ENCODE measurements around the gene RUFY1.

The RUFY1 gene

GRCh38 chr5:179605026-179605833, 54.9 kb downstream of the RUFY1 start:
- no peak for DNase-seq (ENCODE audit: low read depth)

GRCh38 chr5:179606071-179606909, 55.9 kb downstream of the RUFY1 start:
- no peak for DNase-seq (ENCODE audit: low read depth)

- no peak for DNase-seq (ENCODE audit: low read depth)
Measured at GRCh38 chr5:179606910-179607159, 56.5 kb downstream of the RUFY1 start.

GRCh38 chr5:179607160-179607931, 57.0 kb downstream of the RUFY1 start:
- no peak for DNase-seq (ENCODE audit: low read depth)

GRCh38 chr5:179608131-179608581, 57.8 kb downstream of the RUFY1 start:
- no peak for DNase-seq (ENCODE audit: low read depth)

GRCh38 chr5:179609834-179610108, 59.4 kb downstream of the RUFY1 start:
- DNase-seq (ENCODE audit: low read depth) = no peak

GRCh38 chr5:179610109-179610902, 60.0 kb downstream of the RUFY1 start:
- no peak for DNase-seq (ENCODE audit: low read depth)

GRCh38 chr5:179610903-179611265, 60.5 kb downstream of the RUFY1 start:
- DNase-seq (ENCODE audit: low read depth) = no peak

- DNase-seq (ENCODE audit: low read depth) = no peak
Measured at GRCh38 chr5:179612577-179613459, 62.5 kb downstream of the RUFY1 start.

- DNase-seq (ENCODE audit: low read depth) = no peak
Measured at GRCh38 chr5:179613460-179614071, 63.2 kb downstream of the RUFY1 start.

- no peak for DNase-seq (ENCODE audit: low read depth)
Measured at GRCh38 chr5:179614745-179615144, 64.4 kb downstream of the RUFY1 start.

- DNase-seq (ENCODE audit: low read depth) = no peak
Measured at GRCh38 chr5:179615203-179615602, 64.8 kb downstream of the RUFY1 start.

- no peak for DNase-seq (ENCODE audit: low read depth)
Measured at GRCh38 chr5:179616002-179616594, 65.7 kb downstream of the RUFY1 start.

GRCh38 chr5:179617930-179618329, 67.6 kb downstream of the RUFY1 start:
- no peak for DNase-seq (ENCODE audit: low read depth)

- no peak for DNase-seq (ENCODE audit: low read depth)
Measured at GRCh38 chr5:179618923-179619554, 68.7 kb downstream of the RUFY1 start.

- no peak for DNase-seq (ENCODE audit: low read depth)
Measured at GRCh38 chr5:179619776-179620175, 69.4 kb downstream of the RUFY1 start.

GRCh38 chr5:179620293-179620692, 69.9 kb downstream of the RUFY1 start:
- DNase-seq (ENCODE audit: low read depth) = no peak

GRCh38 chr5:179620703-179621350, 70.5 kb downstream of the RUFY1 start:
- no peak for DNase-seq (ENCODE audit: low read depth)

- no peak for DNase-seq (ENCODE audit: low read depth)
Measured at GRCh38 chr5:179621551-179622214, 71.3 kb downstream of the RUFY1 start.
